HepG2 (cell line): Measurements from ENCODE around the gene COQ8A. TPM values are rescaled to one million over a fixed set of nuclear protein-coding genes. Genes with fewer than 3 reads are reported as not detected.

Experiments
- ATAC-seq: fragments of 200-7000 bp; cut with Tn5 transposase; 3 replicates; pipeline ENCODE4 v1.9.1; 2020; ENCODE audit warnings: mild to moderate bottlenecking, moderate library complexity
- BruUV-seq: library from RNA; stranded (reverse); fragments of 400-500 nt; replicated peaks from 2 replicates; lab custom pipeline; 2021; lab: Mats Ljungman, UMichigan
- CTCF ChIA-PET: fragments of 300-600 bp; formaldehyde crosslinking; extraction: SDS; loops from one replicate; lab custom pipeline; 2021; ENCODE audit warnings: low total read pairs, inconsistent platforms, low intra/inter-chr PET ratio; lab: Yijun Ruan, JAX
- POLR2A ChIA-PET: fragments of 350-600 bp; sonication (Branson Sonifier 250); formaldehyde crosslinking; loops from one replicate; lab custom pipeline; 2020; ENCODE audit warnings: antibody characterized with exemption, inconsistent platforms; lab: Yijun Ruan, JAX
- DNase-seq: peaks from one replicate; pipeline ENCODE4 v3.0.0-alpha.2; 2015; ENCODE audit warnings: low spot score
- FAIRE-seq: peaks from 3 replicates; lab custom pipeline; 2011; peaks lifted over from hg19 to GRCh38; lab: Jason Lieb, UNC
- H2AFZ ChIP-seq: one replicate; pipeline ENCODE4 v1.6.1; 2011; ENCODE audit warnings: low read length, inconsistent platforms
- H3K27ac ChIP-seq: fragments of 300-600 bp; 3 replicates; pipeline ENCODE4 v1.8.0; 2011; ENCODE audit warnings: mixed run types, mild to moderate bottlenecking, mixed read lengths, low read length, inconsistent platforms; ENCODE audit not compliant: insufficient read depth; ENCODE audit errors: extremely low read length
- H3K27me3 ChIP-seq, 2 experiments: fragments of 200-600 bp in 1 of 2; 2 replicates in 1 of 2; 3 replicates in 1 of 2; pipeline versions ENCODE4 v1.6.0 to v1.8.0; 2011; ENCODE audit warnings: low read length in 2 of 2, mild to moderate bottlenecking in 2 of 2, moderate library complexity in 2 of 2, inconsistent platforms in 1 of 2; ENCODE audit not compliant: insufficient read depth in 2 of 2, control insufficient read depth in 1 of 2
- H3K36me3 ChIP-seq, 2 experiments: fragments of 200-600 bp in 1 of 2; replicated peaks in 1 of 2; 2 replicates in 1 of 2; 3 replicates in 1 of 2; pipeline versions ENCODE4 v1.5.1 to v1.8.0; 2011; ENCODE audit warnings: low read length in 2 of 2, inconsistent platforms in 1 of 2; ENCODE audit not compliant: insufficient read depth in 2 of 2, control insufficient read depth in 1 of 2
- H3K4me1 ChIP-seq: 2 replicates; pipeline ENCODE4 v1.5.1; 2012; ENCODE audit warnings: low read length, inconsistent platforms; ENCODE audit not compliant: insufficient read depth
- H3K4me2 ChIP-seq: 2 replicates; pipeline ENCODE4 v1.6.0; 2011; ENCODE audit warnings: low read depth, low read length, inconsistent platforms
- H3K4me3 ChIP-seq, 3 experiments: fragments of 200-600 bp in 1 of 3; sonication (generic), shearing (Covaris generic) in 1 of 3; replicated peaks in 1 of 3; 2 replicates each; pipeline ENCODE4 v1.5.1; 2011 to 2016; ENCODE audit warnings: low read length in 3 of 3, inconsistent platforms in 2 of 3, low read depth in 2 of 3, mild to moderate bottlenecking in 2 of 3, control low read depth in 1 of 3, mixed read lengths in 1 of 3; ENCODE audit not compliant: insufficient read depth in 1 of 3
- H3K79me2 ChIP-seq: one replicate; pipeline ENCODE4 v1.6.1; 2011; ENCODE audit warnings: low read length, inconsistent platforms; ENCODE audit not compliant: insufficient read depth
- H3K9ac ChIP-seq: 2 replicates; pipeline ENCODE4 v1.6.0; 2011; ENCODE audit warnings: mild to moderate bottlenecking, low read depth, low read length, inconsistent platforms; ENCODE audit not compliant: insufficient read depth
- H3K9me3 ChIP-seq: 2 replicates; pipeline ENCODE4 v1.5.1; 2012; ENCODE audit warnings: mild to moderate bottlenecking, low read length
- H4K20me1 ChIP-seq: 2 replicates; pipeline ENCODE4 v1.6.0; 2011; ENCODE audit warnings: inconsistent platforms, mild to moderate bottlenecking, low read length, moderate library complexity; ENCODE audit not compliant: insufficient read depth
- FOSL2 ChIP-seq: sonication (generic); formaldehyde crosslinking; IDR thresholded peaks from 2 replicates; pipeline ENCODE4 v1.4.0; 2020; ENCODE audit warnings: missing genetic modification reagents
- ZNF121 ChIP-seq: sonication (generic); formaldehyde crosslinking; IDR thresholded peaks from 2 replicates; pipeline ENCODE4 v1.5.0; 2020; ENCODE audit warnings: mild to moderate bottlenecking, missing genetic modification reagents
- ZNF674 ChIP-seq: sonication (generic); formaldehyde crosslinking; IDR thresholded peaks from 2 replicates; pipeline ENCODE4 v1.5.0; 2020; ENCODE audit warnings: low read depth, mild to moderate bottlenecking, missing genetic modification reagents
- ZSCAN30 ChIP-seq: sonication (generic); formaldehyde crosslinking; IDR thresholded peaks from 2 replicates; pipeline ENCODE4 v1.5.0; 2020; ENCODE audit warnings: mild to moderate bottlenecking, missing genetic modification reagents
- WGBS: methylation state at CpG from one replicate; pipeline ENCODE4 v1.1.6; 2017; ENCODE audit warnings: low lambda C conversion rate; 5-methylcytosine and 5-hydroxymethylcytosine counted together
- in situ Hi-C: cut with HindIII; loops from 2 replicates; pipeline ENCODE4 v1.10.0; 2017; ENCODE audit warnings: low pct_unique_long_range_greater_than_20kb; ENCODE audit not compliant: extremely low pct_ligation_motif_present
- intact Hi-C: fragments of 100-400 bp; cut with micrococcal nuclease; formaldehyde crosslinking; loops from one replicate; pipeline ENCODE4 v1.10.0; 2022; ENCODE audit not compliant: unreplicated experiment
- polyA plus RNA-seq, 8 experiments: library from polyadenylated mRNA; depleted of rRNA in 3 of 8; stranded (reverse) in 7 of 8; unstranded in 1 of 8; fragments of >200 nt; fragmentation: Illumina TruSeq in 4 of 8; extraction: Trizol in 4 of 8; gene quantifications; 2 replicates each; pipeline versions ENCODE4 v1.2.1 to v1.2.3, GENCODE V29; 2011 to 2016; ENCODE audit warnings: low read depth in 4 of 8, missing spikeins in 1 of 8, mixed read lengths in 1 of 8; ENCODE audit not compliant: insufficient read depth in 1 of 8
- total RNA-seq, 5 experiments: library from RNA; depleted of rRNA; stranded (reverse); fragments of >200 nt; fragmentation: Illumina TruSeq; extraction: Trizol; gene quantifications; 2 replicates each; pipeline ENCODE4 v1.2.3, GENCODE V29; 2016; ENCODE audit warnings: low read depth in 1 of 5
- TF ChIP-seq, protein P1 (sequence below): IDR thresholded peaks from 2 replicates; pipeline ENCODE4 v1.6.1; 2016; ENCODE audit warnings: mild to moderate bottlenecking
- TF ChIP-seq, protein P2 (sequence below): sonication (generic); formaldehyde crosslinking; IDR thresholded peaks from 2 replicates; pipeline ENCODE4 v1.9.0; 2022; ENCODE audit warnings: low read depth, missing genetic modification reagents

COQ8A gene
- total and polyA plus RNA-seq, 2 of the 13 experiments (the other 11 are each of a cell fraction or from before 2014, with no cell fraction given): 60.4 to 88.7 TPM

DNA sequence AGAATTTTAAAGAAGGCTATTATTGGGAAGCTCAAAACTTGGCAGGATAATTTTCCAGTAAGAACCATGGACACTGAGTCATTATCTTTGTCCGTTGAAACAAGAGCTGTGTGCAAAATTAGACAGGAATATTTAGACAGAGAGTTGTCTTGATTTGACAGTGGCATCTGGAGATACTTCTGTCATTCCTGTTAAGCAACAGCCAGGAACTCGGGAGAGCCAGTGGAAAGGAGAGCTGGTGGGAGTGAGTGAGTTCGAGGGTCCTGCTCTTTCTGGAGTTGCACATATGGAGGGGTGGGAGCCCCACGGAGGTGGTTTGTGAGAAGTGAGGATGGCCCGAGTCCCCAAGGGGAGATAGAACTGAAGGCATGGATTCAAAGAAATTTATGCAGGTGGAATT is 3.1 kb downstream of the COQ8A start:
- Histone ChIP-seq H3K36me3 (peaks cover 0 to 2% of the 10 kb centered on the region in 2 experiments; a peak in 1 of 5 replicates), H3K27me3 (no peaks in the 10 kb centered on the region; a peak in 1 of 5 replicates), H3K4me1 (peaks cover 79% of the 10 kb centered on the region), H4K20me1 (peaks cover 15% of the 10 kb centered on the region), H2AFZ (no peak overlapping the region)
- CTCF ChIA-PET: no interaction called here
- POLR2A ChIA-PET: interaction anchor here (6.5 kb wide), 1 partner anchor 31 kb away, joined by 46 read pairs; no protein-coding TSS in a partner anchor
- 48% methylated on average over 5 of the region's 5 CpGs for WGBS
- TF ChIP-seq, protein P1, sequence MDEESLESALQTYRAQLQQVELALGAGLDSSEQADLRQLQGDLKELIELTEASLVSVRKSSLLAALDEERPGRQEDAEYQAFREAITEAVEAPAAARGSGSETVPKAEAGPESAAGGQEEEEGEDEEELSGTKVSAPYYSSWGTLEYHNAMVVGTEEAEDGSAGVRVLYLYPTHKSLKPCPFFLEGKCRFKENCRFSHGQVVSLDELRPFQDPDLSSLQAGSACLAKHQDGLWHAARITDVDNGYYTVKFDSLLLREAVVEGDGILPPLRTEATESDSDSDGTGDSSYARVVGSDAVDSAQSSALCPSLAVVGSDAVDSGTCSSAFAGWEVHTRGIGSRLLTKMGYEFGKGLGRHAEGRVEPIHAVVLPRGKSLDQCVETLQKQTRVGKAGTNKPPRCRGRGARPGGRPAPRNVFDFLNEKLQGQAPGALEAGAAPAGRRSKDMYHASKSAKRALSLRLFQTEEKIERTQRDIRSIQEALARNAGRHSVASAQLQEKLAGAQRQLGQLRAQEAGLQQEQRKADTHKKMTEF: no peak
- no peak for TF ChIP-seq ZNF121 (CRISPR knock-in tag)
- TF ChIP-seq, protein P2, sequence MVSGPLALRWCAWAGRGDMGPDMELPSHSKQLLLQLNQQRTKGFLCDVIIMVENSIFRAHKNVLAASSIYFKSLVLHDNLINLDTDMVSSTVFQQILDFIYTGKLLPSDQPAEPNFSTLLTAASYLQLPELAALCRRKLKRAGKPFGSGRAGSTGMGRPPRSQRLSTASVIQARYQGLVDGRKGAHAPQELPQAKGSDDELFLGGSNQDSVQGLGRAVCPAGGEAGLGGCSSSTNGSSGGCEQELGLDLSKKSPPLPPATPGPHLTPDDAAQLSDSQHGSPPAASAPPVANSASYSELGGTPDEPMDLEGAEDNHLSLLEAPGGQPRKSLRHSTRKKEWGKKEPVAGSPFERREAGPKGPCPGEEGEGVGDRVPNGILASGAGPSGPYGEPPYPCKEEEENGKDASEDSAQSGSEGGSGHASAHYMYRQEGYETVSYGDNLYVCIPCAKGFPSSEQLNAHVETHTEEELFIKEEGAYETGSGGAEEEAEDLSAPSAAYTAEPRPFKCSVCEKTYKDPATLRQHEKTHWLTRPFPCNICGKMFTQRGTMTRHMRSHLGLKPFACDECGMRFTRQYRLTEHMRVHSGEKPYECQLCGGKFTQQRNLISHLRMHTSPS: no peak
- no peak for TF ChIP-seq FOSL2 (CRISPR knock-in tag)
- no peak for TF ChIP-seq ZSCAN30 (CRISPR knock-in tag)
- no peak for TF ChIP-seq ZNF674 (CRISPR knock-in tag)
- TF ChIP-seq, all 625 proteins: peak for 0
- H3K4me2 ChIP-seq: peak overlapping the region; percentile 94
- H3K9ac ChIP-seq: peak overlapping the region; percentile 42
- in situ Hi-C loops: no loop called here
- DNase-seq (no peak), ATAC-seq (no peak), FAIRE-seq (no peak)
- peaks cover 74% of the 10 kb centered on the region for H3K79me2 ChIP-seq
- intact Hi-C loops: no loop called here
- no peaks in the 10 kb centered on the region for H3K9me3 ChIP-seq
- no TSS peak for BruUV-seq
- peak overlapping the region; percentile 94 for H3K27ac ChIP-seq
- H3K4me3 ChIP-seq: peak overlapping the region; percentile 2 to 74 (median 49); a peak in 4 of 6 replicates
